Brain microvascular endothelial cell (primary cell): ENCODE data around the gene PTGER1.

Source experiments
- DNase-seq: peaks from one replicate; pipeline ENCODE4 v3.0.0-alpha.2; 2020
- H3K27ac ChIP-seq: fragments of 250-450 bp; sonication (Bioruptor Pico); 2 replicates; pipeline ENCODE4 v1.5.1; 2020; ENCODE audit warnings: mild to moderate bottlenecking, moderate library complexity
- H3K27me3 ChIP-seq: fragments of 250-450 bp; sonication (Bioruptor Pico); replicated peaks from 2 replicates; pipeline ENCODE4 v1.5.1; 2020; ENCODE audit warnings: mild to moderate bottlenecking
- H3K36me3 ChIP-seq: fragments of 250-450 bp; sonication (Bioruptor Pico); replicated peaks from 2 replicates; pipeline ENCODE4 v1.5.1; 2020; ENCODE audit warnings: mild to moderate bottlenecking
- H3K4me3 ChIP-seq: 2 replicates; pipeline ENCODE4 v1.5.1; 2011; ENCODE audit warnings: low read depth, mild to moderate bottlenecking, control low read depth, low read length, moderate library complexity
- CTCF ChIP-seq: IDR thresholded peaks from 2 replicates; pipeline ENCODE4 v1.5.1; 2011; ENCODE audit warnings: low read depth, mild to moderate bottlenecking, moderate library complexity, low read length, control low read depth, inconsistent platforms; ENCODE audit errors: missing control alignments
- in situ Hi-C: cut with HindIII; loops from 2 replicates; pipeline ENCODE4 v1.10.0; 2017; ENCODE audit warnings: low sequenced_read_pairs, low pct_ligation_motif_present

PTGER1 gene

DNA sequence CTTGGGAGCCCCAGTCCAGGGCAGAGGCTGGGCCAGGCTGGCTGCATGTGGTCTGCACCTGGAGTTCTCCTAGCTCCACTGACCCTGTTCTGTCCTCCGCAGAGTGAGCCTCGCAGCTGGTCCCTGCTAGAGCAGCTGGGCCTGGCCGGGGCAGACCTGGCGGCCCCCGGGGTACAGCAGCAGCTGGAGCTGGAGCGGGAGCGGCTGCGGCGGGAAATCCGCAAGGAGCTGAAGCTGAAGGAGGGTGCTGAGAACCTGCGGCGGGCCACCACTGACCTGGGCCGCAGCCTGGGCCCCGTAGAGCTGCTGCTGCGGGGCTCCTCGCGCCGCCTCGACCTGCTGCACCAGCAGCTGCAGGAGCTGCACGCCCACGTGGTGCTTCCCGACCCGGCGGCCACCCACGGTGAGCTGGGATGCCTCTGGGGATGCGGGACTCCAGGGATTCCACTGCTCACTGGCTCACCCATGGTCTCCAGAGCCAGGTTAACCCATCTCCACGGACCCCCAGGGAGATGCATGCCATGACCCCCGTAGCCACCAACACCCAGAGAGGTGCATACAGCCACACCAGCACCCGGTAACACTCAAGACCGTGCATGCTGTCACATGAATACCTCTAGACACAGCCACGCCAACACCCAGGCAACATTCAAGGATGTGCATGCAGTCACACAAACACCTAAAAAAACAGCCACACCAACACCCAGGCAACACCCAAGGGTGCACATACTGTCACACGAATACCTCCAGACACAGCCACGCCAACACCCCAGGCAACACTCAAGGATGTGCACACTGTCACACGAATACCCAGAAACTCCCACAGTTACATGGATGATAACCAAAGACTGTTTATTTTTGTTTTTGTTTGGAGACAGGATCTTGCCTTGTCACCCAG, 33.9 kb downstream of the PTGER1 start:
- in situ Hi-C loops: no loop called here
- Histone ChIP-seq H3K4me3 (no peak overlapping the region), H3K27ac (no peak overlapping the region), H3K27me3 (no peaks in the 10 kb centered on the region), H3K36me3 (peaks cover 42% of the 10 kb centered on the region)
- TF ChIP-seq CTCF: no peak
- DNase-seq: no peak

DNA sequence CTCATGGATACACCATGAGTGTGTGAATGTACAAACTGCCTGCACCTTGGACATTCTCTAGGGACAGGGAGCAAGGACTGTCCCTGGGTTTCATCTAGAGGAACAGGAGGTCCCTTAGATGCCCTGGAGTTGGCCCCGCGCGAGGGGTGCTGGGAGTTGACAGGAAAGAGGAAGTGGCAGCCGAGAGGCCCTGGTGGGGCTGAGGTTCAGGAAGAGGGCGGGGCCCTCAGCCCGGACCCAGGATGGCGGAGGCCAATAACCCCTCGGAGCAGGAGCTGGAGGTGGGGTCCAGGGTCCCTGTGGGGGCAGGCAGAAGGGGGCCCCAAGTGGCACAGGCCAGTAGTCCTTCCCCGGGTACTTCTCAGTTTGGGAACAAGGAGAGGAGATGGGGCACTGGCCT, 35.1 kb downstream of the PTGER1 start:
- DNase-seq: no peak
- in situ Hi-C loops: no loop called here
- Histone ChIP-seq H3K4me3 (no peak overlapping the region), H3K27me3 (no peaks in the 10 kb centered on the region), H3K27ac (peak overlapping the region; percentile 27), H3K36me3 (peaks cover 36% of the 10 kb centered on the region)
- TF ChIP-seq CTCF: no peak

GRCh38 chr19:14439014-14439413, 36.1 kb downstream of the PTGER1 start:
- Histone ChIP-seq H3K36me3 (peaks cover 27% of the 10 kb centered on the region), H3K4me3 (no peak overlapping the region), H3K27me3 (no peaks in the 10 kb centered on the region), H3K27ac (no peak overlapping the region)
- in situ Hi-C loops: no loop called here
- no peak for TF ChIP-seq CTCF
- no peak for DNase-seq

DNA sequence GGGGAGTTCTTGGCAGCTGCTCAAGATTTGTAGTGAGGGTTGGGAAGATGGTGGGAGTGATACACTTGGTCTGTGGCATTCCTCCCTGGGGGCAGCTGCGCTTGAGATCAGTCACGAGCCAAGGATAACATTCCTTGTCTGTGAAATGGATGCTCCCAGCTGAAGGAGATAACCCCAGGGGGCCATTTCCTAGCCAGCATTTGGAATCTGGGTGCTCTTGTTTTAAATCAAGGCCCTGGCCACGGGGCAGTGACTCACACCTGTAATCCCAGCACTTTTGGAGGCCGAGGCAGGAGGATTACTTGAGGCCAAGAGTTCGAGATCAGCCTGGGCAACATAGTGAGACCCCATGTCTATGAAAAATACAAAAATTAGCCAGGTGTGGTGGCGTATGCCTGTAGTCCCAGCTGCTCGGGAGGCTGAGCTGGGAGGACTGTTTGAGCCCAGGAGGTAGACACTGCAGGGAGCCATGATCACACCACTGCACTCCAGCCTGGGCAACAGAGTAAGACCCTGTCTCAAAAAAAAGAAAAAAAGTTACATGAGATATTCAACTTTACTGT, 37.5 kb downstream of the PTGER1 start:
- Histone ChIP-seq H3K27me3 (no peaks in the 10 kb centered on the region), H3K36me3 (peaks cover 14% of the 10 kb centered on the region), H3K4me3 (no peak overlapping the region), H3K27ac (peak overlapping the region; percentile 7)
- no peak for TF ChIP-seq CTCF
- in situ Hi-C loops: no loop called here
- peak; percentile 46 for DNase-seq

DNA sequence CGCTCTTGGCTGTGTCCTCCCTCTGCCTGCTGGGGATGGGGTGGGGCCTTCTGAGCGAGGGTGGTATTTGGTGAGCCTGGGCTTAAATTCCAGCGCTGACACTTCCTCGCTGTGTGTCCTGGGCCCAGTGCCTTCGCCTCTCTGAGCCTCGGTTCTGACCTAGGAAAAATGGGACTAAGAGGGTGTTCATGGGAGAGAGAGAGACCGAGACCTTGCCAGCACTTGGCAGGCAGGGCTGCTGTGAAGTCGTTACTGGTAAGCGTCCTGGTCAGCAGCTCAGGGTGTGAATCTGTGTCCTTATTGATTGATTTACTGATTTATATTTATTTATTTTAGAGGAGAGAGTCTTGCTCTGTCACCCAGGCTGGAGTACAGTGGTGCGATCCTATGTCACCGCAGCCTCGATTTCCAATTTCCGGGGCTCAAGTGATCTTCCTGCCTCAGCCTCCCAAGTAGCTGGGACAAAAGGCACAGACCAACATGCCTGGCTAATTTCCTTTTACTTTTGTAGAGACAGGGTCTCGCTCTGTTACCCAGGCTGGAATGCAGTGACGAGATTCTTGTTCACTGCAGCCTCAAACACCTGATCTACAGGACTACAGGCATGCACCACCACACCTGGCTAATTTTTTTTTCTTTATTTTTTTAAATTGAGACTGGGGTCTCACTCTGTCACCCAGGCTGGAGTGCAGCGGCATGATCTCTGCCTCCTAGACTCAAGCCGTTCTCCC, 39.7 kb downstream of the PTGER1 start:
- TF ChIP-seq CTCF: no peak
- DNase-seq: no peak
- in situ Hi-C loops: no loop called here
- Histone ChIP-seq H3K27me3 (no peaks in the 10 kb centered on the region), H3K36me3 (peaks cover 2% of the 10 kb centered on the region), H3K27ac (peak overlapping the region; percentile 44), H3K4me3 (no peak overlapping the region)
